IMR-90 (cell line): ENCODE measurements around the gene ERCC4. TPM values are rescaled to one million over a fixed set of nuclear protein-coding genes. Genes with fewer than 3 reads are reported as not detected.

Source experiments
- ATAC-seq: fragments of 200-7000 bp; cut with Tn5 transposase; 2 replicates; pipeline ENCODE4 v1.9.1; 2020; ENCODE audit warnings: low read depth, mild to moderate bottlenecking, moderate library complexity
- BruUV-seq: library from RNA; stranded (reverse); fragments of 400-500 nt; replicated peaks from 2 replicates; lab custom pipeline; 2021; lab: Mats Ljungman, UMichigan
- CTCF ChIA-PET: fragments of 300-600 bp; formaldehyde crosslinking; extraction: SDS; loops from one replicate; lab custom pipeline; 2021; ENCODE audit warnings: antibody characterized with exemption; lab: Yijun Ruan, JAX
- POLR2A ChIA-PET: fragments of 300-600 bp; sonication (Branson Sonifier 250); formaldehyde crosslinking; loops from one replicate; lab custom pipeline; 2022; ENCODE audit warnings: antibody characterized with exemption; ENCODE audit not compliant: unreplicated experiment; lab: Charles Lee
- DNase-seq: peaks from one replicate; pipeline ENCODE4 v3.0.0; 2013
- H2AFZ ChIP-seq: replicated peaks from 2 replicates; pipeline ENCODE3; 2013; ENCODE audit warnings: low read length, mild to moderate bottlenecking; ENCODE audit not compliant: poor library complexity
- H2AK5ac ChIP-seq: 2 replicates; pipeline ENCODE4 v1.6.1; 2013; ENCODE audit warnings: low read depth, low read length, inconsistent platforms
- H2AK9ac ChIP-seq: replicated peaks from 2 replicates; pipeline ENCODE3; 2013; ENCODE audit warnings: mild to moderate bottlenecking, low read depth, low read length, moderate library complexity; ENCODE audit not compliant: poor library complexity
- H2BK120ac ChIP-seq: 2 replicates; pipeline ENCODE4 v1.6.1; 2013; ENCODE audit warnings: low read depth, low read length, inconsistent platforms
- H2BK15ac ChIP-seq: 3 replicates; pipeline ENCODE4 v1.6.1; 2013; ENCODE audit warnings: low read depth, low read length, inconsistent platforms
- H2BK20ac ChIP-seq: 2 replicates; pipeline ENCODE4 v1.6.1; 2013; ENCODE audit warnings: low read depth, mild to moderate bottlenecking, inconsistent platforms, low read length, moderate library complexity
- H2BK5ac ChIP-seq: 2 replicates; pipeline ENCODE4 v1.6.1; 2013; ENCODE audit warnings: mild to moderate bottlenecking, low read depth, low read length, inconsistent platforms; ENCODE audit not compliant: poor library complexity, severe bottlenecking
- H3K14ac ChIP-seq: replicated peaks from 2 replicates; pipeline ENCODE4 v1.6.1; 2013; ENCODE audit warnings: low read depth, low read length, inconsistent platforms
- H3K18ac ChIP-seq: 2 replicates; pipeline ENCODE4 v1.6.1; 2013; ENCODE audit warnings: low read depth, low read length, control low read depth
- H3K23ac ChIP-seq: 2 replicates; pipeline ENCODE4 v1.6.1; 2013; ENCODE audit warnings: low read depth, low read length, inconsistent platforms
- H3K27ac ChIP-seq: 2 replicates; pipeline ENCODE4 v1.5.1; 2013; ENCODE audit warnings: mild to moderate bottlenecking, control low read depth, low read length; ENCODE audit not compliant: insufficient read depth
- H3K27me3 ChIP-seq: 2 replicates; pipeline ENCODE4 v1.6.1; 2013; ENCODE audit warnings: low read length; ENCODE audit not compliant: control insufficient read depth, insufficient read depth
- H3K36me3 ChIP-seq: 2 replicates; pipeline ENCODE4 v1.6.1; 2013; ENCODE audit warnings: low read length, mixed read lengths; ENCODE audit not compliant: control insufficient read depth, insufficient read depth
- H3K4ac ChIP-seq: 2 replicates; pipeline ENCODE4 v1.6.1; 2013; ENCODE audit warnings: low read depth, low read length, inconsistent platforms
- H3K4me1 ChIP-seq: 2 replicates; pipeline ENCODE4 v1.6.1; 2013; ENCODE audit warnings: low read length, mixed read lengths; ENCODE audit not compliant: control insufficient read depth, insufficient read depth
- H3K4me2 ChIP-seq: 2 replicates; pipeline ENCODE4 v1.6.1; 2013; ENCODE audit warnings: low read depth, mild to moderate bottlenecking, control low read depth, low read length, moderate library complexity
- H3K4me3 ChIP-seq: 2 replicates; pipeline ENCODE4 v1.5.1; 2013; ENCODE audit warnings: low read depth, mild to moderate bottlenecking, control low read depth, low read length, moderate library complexity; ENCODE audit not compliant: insufficient read depth
- H3K56ac ChIP-seq: 2 replicates; pipeline ENCODE4 v1.6.1; 2013; ENCODE audit warnings: low read length, inconsistent platforms; ENCODE audit not compliant: insufficient read depth; ENCODE audit errors: extremely low read depth
- H3K79me1 ChIP-seq, 2 experiments: 2 replicates each; pipeline ENCODE4 v1.6.1; 2013; ENCODE audit warnings: low read length in 2 of 2, inconsistent platforms in 1 of 2, low read depth in 1 of 2
- H3K9ac ChIP-seq: 2 replicates; pipeline ENCODE4 v1.6.1; 2013; ENCODE audit warnings: low read depth, low read length, control low read depth
- H3K9me1 ChIP-seq: 2 replicates; pipeline ENCODE4 v1.6.1; 2013; ENCODE audit warnings: low read length, inconsistent platforms; ENCODE audit not compliant: insufficient read depth
- H3K9me3 ChIP-seq: 2 replicates; pipeline ENCODE4 v1.6.1; 2013; ENCODE audit warnings: low read length; ENCODE audit not compliant: control insufficient read depth, insufficient read depth
- H4K20me1 ChIP-seq: 2 replicates; pipeline ENCODE4 v1.6.1; 2013; ENCODE audit warnings: low read length, inconsistent platforms; ENCODE audit not compliant: insufficient read depth
- H4K5ac ChIP-seq: 2 replicates; pipeline ENCODE4 v1.6.1; 2013; ENCODE audit warnings: mild to moderate bottlenecking, low read depth, low read length, control low read depth
- H4K8ac ChIP-seq, 2 experiments: 2 replicates each; pipeline ENCODE4 v1.6.1; 2013; ENCODE audit warnings: low read depth in 2 of 2, low read length in 2 of 2, control low read depth in 1 of 2, inconsistent platforms in 1 of 2
- H4K91ac ChIP-seq: 2 replicates; pipeline ENCODE4 v1.6.1; 2013; ENCODE audit warnings: low read depth, low read length, inconsistent platforms; ENCODE audit not compliant: insufficient read depth
- BHLHE40 ChIP-seq: fragments of 150-350 bp; IDR thresholded peaks from 2 replicates; pipeline ENCODE4 v1.6.1; 2016; ENCODE audit warnings: mild to moderate bottlenecking, low read depth, low read length
- CTCF ChIP-seq: conservative IDR thresholded peaks from 2 replicates; pipeline ENCODE4 v1.5.1; 2012; ENCODE audit warnings: mild to moderate bottlenecking, low read depth, low read length, improper control_type of control experiment
- ELK1 ChIP-seq: fragments of 150-350 bp; IDR thresholded peaks from 2 replicates; pipeline ENCODE4 v1.6.1; 2016; ENCODE audit warnings: low read depth, mild to moderate bottlenecking, low read length, moderate library complexity, borderline replicate concordance
- FOS ChIP-seq: fragments of 150-350 bp; IDR thresholded peaks from 2 replicates; pipeline ENCODE4 v1.6.1; 2016; ENCODE audit warnings: low read depth, low read length
- MAFK ChIP-seq: IDR thresholded peaks from 2 replicates; pipeline ENCODE4 v1.6.1; 2012; ENCODE audit warnings: low read depth, low read length, improper control_type of control experiment
- MXI1 ChIP-seq: IDR thresholded peaks from 2 replicates; pipeline ENCODE4 v1.6.1; 2012; ENCODE audit warnings: low read depth, mild to moderate bottlenecking, low read length, moderate library complexity, borderline replicate concordance
- NFE2L2 ChIP-seq: fragments of 150-350 bp; IDR thresholded peaks from 2 replicates; pipeline ENCODE4 v1.6.1; 2016; ENCODE audit warnings: low read depth, mild to moderate bottlenecking, low read length
- RAD21 ChIP-seq: IDR thresholded peaks from 2 replicates; pipeline ENCODE4 v1.6.1; 2012; ENCODE audit warnings: low read length, improper control_type of control experiment
- RCOR1 ChIP-seq: IDR thresholded peaks from 2 replicates; pipeline ENCODE4 v1.6.1; 2012; ENCODE audit warnings: mild to moderate bottlenecking, low read length, improper control_type of control experiment; ENCODE audit not compliant: insufficient replicate concordance
- SMC3 ChIP-seq: fragments of 150-350 bp; IDR thresholded peaks from 2 replicates; pipeline ENCODE4 v1.6.1; 2016; ENCODE audit warnings: low read depth, mild to moderate bottlenecking, antibody characterized with exemption, low read length, moderate library complexity
- USF2 ChIP-seq: fragments of 150-350 bp; IDR thresholded peaks from 2 replicates; pipeline ENCODE4 v1.6.1; 2017; ENCODE audit warnings: mild to moderate bottlenecking, antibody characterized with exemption, low read length, low read depth
- WGBS, 2 experiments: methylation state at CpG; one replicate each; pipeline versions ENCODE4 v1.1.5 to v1.1.7; 2013; ENCODE audit warnings: missing lambda C conversion rate in 2 of 2; ENCODE audit not compliant: insufficient read length in 1 of 2; ENCODE audit errors: extremely low coverage in 2 of 2; 5-methylcytosine and 5-hydroxymethylcytosine counted together
- dilution Hi-C: fragments of 300-500 bp; cut with HindIII; formaldehyde crosslinking; loops from one replicate; pipeline ENCODE4 v1.14.3; 2018; ENCODE audit warnings: low sequenced_read_pairs; ENCODE audit not compliant: unreplicated experiment
- in situ Hi-C: fragments of 300-500 bp; cut with MboI; formaldehyde crosslinking; loops from 3 replicates; pipeline ENCODE4 v1.14.3; 2019; ENCODE audit warnings: low sequenced_read_pairs, inconsistent platforms, mixed read lengths
- intact Hi-C: fragments of 100-400 bp; cut with micrococcal nuclease; formaldehyde crosslinking; loops from 2 replicates; pipeline ENCODE4 v1.10.0; 2022
- polyA plus RNA-seq, 3 experiments: library from polyadenylated mRNA; depleted of rRNA; stranded (reverse); fragments of >200 nt; gene quantifications; 2 replicates each; pipeline ENCODE4 v1.2.3, GENCODE V29; 2012; ENCODE audit warnings: low replicate concordance in 1 of 3
- total RNA-seq: library from RNA; depleted of rRNA; stranded (reverse); fragments of >200 nt; gene quantifications from 2 replicates; pipeline ENCODE4 v1.2.3, GENCODE V29; 2012

Gene ERCC4
- total and polyA plus RNA-seq, 2 of the 4 experiments (the other 2 are of a cell fraction), result 2.9 to 19.2 TPM

- no peaks in the 10 kb centered on the region for H3K9me1 ChIP-seq
- no TSS peak for BruUV-seq
- no CpG with 5 or more reads among the region's 10 CpGs for WGBS, 2 experiments
- peaks cover 2% of the 10 kb centered on the region; the same call in 1 of the 2 replicates for H3K4me1 ChIP-seq
- no peak overlapping the region for H3K9ac ChIP-seq
- dilution Hi-C loops, result no loop called here
- H4K20me1 ChIP-seq, result no peaks in the 10 kb centered on the region
- no peak overlapping the region for H2BK120ac ChIP-seq
- H2BK20ac ChIP-seq, result no peak overlapping the region
- H2AK5ac ChIP-seq, result no peak overlapping the region
- no peaks in the 10 kb centered on the region for H3K36me3 ChIP-seq
- H3K9me3 ChIP-seq, result no peaks in the 10 kb centered on the region
- H3K4ac ChIP-seq, result no peak overlapping the region
- no peak overlapping the region for H3K18ac ChIP-seq
- H3K4me3 ChIP-seq, result no peak overlapping the region
- no peak overlapping the region for H4K8ac ChIP-seq
- H3K14ac ChIP-seq, result no peak overlapping the region
- ATAC-seq, result no peak
- H2BK15ac ChIP-seq, result no peak overlapping the region
- no peak overlapping the region for H3K23ac ChIP-seq
- no peak overlapping the region for H4K91ac ChIP-seq
- H3K27ac ChIP-seq, result no peak overlapping the region
- no peak for TF ChIP-seq ELK1
- TF ChIP-seq MXI1, result no peak
- TF ChIP-seq RAD21, result no peak
- TF ChIP-seq MAFK, result no peak
- TF ChIP-seq USF2, result no peak
- no peak for TF ChIP-seq BHLHE40
- no peak for TF ChIP-seq NFE2L2
- no peak for TF ChIP-seq FOS
- TF ChIP-seq RCOR1, result no peak
- no peak for TF ChIP-seq CTCF
- TF ChIP-seq SMC3, result no peak
- no peak overlapping the region for H3K4me2 ChIP-seq
- ChIA-PET CTCF (interaction anchor here (0.7 kb wide), 1 partner anchor 13 kb away, joined by 5 read pairs; no protein-coding TSS in a partner anchor), POLR2A (interaction anchor here (0.6 kb wide), 1 partner anchor 38 kb away, joined by 3 read pairs; no protein-coding TSS in a partner anchor)
- intact Hi-C loops, result no loop called here
- no peak overlapping the region for H2AK9ac ChIP-seq
- H2BK5ac ChIP-seq, result no peak overlapping the region
- no peak overlapping the region for H2AFZ ChIP-seq
- DNase-seq, result no peak
- no peaks in the 10 kb centered on the region for H3K79me1 ChIP-seq
- H3K56ac ChIP-seq, result no peak overlapping the region
- no peak overlapping the region for H4K5ac ChIP-seq
- in situ Hi-C loops, result no loop called here
- H3K27me3 ChIP-seq, result peaks cover 9% of the 10 kb centered on the region
These were observed 79.3 kb downstream of the ERCC4 start for GRCh38 chr16:13999071-13999894.
